MG63 (cell line): Measurements from ENCODE around the gene SLC9A1. TPM values are rescaled to one million over a fixed set of nuclear protein-coding genes. Genes with fewer than 3 reads are reported as not detected.

Source experiments
- DNase-seq: peaks from one replicate; pipeline ENCODE4 v3.0.0-alpha.2; 2020
- H3K27me3 ChIP-seq: fragments of 250-450 bp; sonication (Bioruptor Pico); 2 replicates; pipeline ENCODE4 v1.5.1; 2020; ENCODE audit warnings: mild to moderate bottlenecking, moderate library complexity
- H3K36me3 ChIP-seq: fragments of 250-450 bp; sonication (Bioruptor Pico); 2 replicates; pipeline ENCODE4 v1.5.1; 2020; ENCODE audit warnings: mild to moderate bottlenecking, moderate library complexity
- H3K4me3 ChIP-seq: fragments of 250-450 bp; sonication (Bioruptor Pico); 2 replicates; pipeline ENCODE4 v1.5.1; 2020; ENCODE audit warnings: mild to moderate bottlenecking, moderate library complexity
- H3K9me3 ChIP-seq: fragments of 250-450 bp; sonication (Bioruptor Pico); 2 replicates; pipeline ENCODE4 v1.5.1; 2020; ENCODE audit warnings: mild to moderate bottlenecking, moderate library complexity
- total RNA-seq: library from RNA; depleted of rRNA; stranded (reverse); fragments of >200 nt; shearing (Covaris generic); gene quantifications from 2 replicates; pipeline ENCODE4 v1.2.3, GENCODE V29; 2014; ENCODE audit warnings: low replicate concordance

The SLC9A1 gene
- total RNA-seq, 1 experiment from 2014 or later = 2.9 TPM

DNA sequence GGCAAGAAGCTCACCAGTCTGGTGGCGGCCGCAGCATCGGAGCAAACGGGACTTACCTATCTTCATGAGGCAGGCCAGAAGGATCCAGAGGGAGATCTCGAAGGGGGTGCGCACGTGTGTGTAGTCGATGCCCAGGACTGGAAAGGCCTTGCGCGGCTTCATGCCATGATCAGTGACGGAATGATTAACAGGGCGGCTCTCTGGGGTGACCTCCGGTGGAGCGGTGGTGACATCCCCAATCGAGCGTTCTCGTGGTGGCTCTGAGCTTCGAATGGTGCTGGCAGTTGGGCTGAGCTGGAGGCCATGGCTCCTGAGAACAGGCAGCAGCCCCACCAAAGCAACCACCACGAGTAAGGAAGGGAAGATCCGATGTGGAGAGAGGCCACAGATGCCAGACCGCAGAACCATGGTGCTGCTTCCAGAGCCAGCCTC lies 982 bp downstream of the SLC9A1 start:
- H3K9me3 ChIP-seq = no peaks in the 10 kb centered on the region
- peak overlapping the region; percentile 70 for H3K4me3 ChIP-seq
- H3K36me3 ChIP-seq = no peaks in the 10 kb centered on the region

DNA sequence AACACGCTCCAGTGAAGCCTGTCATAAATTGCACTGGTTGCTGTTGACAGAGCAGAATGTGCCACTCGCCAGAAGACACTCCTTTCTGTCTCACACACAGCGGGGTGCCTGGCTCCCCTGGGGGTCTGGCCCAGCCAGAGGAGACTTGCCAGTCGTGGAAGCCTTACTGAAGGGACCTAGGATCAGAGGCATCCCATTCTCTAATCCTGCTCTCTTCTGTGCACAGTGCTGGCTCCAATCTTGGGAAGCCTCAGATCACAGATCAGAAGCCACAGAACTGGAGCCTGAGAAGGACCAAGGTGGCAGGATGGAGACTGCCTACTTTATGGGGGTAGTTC lies 1.4 kb downstream of the SLC9A1 start:
- Histone ChIP-seq H3K27me3 (no peaks in the 10 kb centered on the region), H3K36me3 (no peaks in the 10 kb centered on the region), H3K9me3 (no peaks in the 10 kb centered on the region), H3K4me3 (peak overlapping the region; percentile 70)
- DNase-seq = peak; percentile 50

More for the DNA sequence above, 982 bp downstream of the SLC9A1 start:
- no peaks in the 10 kb centered on the region for H3K27me3 ChIP-seq
- DNase-seq = no peak

DNA sequence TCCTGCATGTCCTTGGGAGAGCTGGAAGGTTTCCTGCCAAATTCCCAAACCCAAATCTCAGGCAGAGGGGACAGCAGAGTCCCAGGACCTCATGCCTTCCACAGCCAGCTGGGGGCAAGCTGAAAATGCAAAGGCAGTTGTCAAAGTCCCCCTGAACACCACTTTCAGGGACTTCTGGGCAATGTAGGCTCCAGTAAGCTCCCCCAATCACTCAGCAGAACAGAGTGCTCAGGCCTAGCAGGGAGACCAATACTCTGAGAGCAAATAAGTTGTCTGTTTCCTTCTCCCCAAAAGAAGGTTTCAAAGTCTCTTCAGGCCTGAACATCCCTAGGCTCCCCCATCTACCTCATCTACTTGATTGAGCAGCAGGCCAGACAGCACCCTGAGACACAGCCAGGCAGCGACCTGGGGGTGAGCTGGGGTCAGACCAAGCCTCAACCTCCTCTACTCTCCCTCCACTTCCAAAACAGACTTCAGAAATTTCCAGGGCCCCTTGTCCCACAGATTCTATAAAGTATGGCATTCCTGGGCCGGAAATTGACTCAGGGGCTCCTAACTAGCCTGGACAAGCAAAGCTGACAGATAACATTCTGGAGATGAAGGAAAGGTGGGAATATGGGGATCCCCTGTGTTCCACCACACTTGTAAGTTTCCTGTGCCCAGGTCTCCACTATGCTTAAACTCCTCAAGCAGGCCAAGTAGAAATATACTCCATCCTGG lies 1.9 kb downstream of the SLC9A1 start:
- H3K4me3 ChIP-seq = peak overlapping the region; percentile 70
- no peaks in the 10 kb centered on the region for H3K9me3 ChIP-seq
- no peak for DNase-seq
- no peaks in the 10 kb centered on the region for H3K36me3 ChIP-seq
- H3K27me3 ChIP-seq = no peaks in the 10 kb centered on the region

DNA sequence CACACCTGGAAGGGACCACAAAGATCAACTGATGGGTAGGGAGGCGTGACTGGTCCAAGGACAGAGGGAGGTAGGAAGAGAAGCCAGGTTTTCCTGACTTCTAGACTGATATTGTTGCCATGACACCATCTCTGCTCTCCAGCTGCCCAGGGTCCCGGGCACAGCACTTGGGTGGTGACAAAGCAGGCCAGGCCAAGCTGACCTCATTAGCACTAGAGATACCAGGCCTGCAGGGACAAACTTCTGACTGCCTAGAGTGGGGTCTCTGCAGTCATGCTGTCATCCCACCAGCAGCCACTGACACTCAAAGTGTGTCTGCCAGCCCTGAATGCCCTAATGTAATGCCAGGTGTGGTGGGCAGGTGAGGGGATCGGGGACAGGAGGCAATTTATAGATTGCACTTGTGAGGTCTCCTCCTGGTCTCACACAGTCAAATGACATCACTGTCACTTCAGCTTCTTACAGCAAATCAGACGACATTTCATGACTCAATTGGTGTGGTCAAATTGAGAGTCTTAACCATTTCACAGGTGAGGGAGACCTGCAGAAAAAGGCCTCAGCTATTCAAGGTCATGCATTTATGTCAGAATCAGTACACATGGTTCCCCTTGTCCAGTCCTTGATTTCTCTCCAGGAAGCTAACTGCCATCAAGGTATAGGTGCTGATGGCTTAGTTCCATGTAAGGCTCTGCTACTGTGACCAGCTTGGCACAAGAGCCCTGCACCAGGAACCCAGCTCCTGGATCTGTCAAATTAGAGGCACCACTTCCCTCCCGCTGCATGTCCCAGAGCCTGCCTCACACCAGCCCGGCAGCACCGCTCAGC lies 2.7 kb downstream of the SLC9A1 start:
- DNase-seq = no peak
- Histone ChIP-seq H3K36me3 (no peaks in the 10 kb centered on the region), H3K4me3 (peak overlapping the region; percentile 70), H3K27me3 (no peaks in the 10 kb centered on the region), H3K9me3 (no peaks in the 10 kb centered on the region)

DNA sequence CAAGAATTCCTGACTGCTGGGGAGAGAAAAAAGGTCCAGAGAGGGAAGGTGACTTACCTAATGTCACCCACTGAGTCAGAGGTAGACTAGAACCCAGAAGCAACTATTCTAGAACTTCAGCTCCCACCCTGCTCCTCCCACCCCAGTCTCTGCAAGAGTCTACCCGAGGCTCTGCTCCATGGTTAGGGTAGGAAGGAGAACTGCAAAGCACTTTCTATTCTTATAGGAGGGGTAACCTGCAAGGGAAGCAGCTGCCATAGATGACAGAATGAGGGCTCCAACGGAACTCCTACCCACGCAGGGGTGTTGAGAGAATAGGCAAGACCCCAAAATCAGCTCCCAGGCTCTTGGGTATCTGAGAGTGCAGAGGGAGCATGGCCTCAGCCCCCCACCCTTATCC lies 4.3 kb downstream of the SLC9A1 start:
- no peaks in the 10 kb centered on the region for H3K36me3 ChIP-seq
- no peak for DNase-seq
- no peak overlapping the region for H3K4me3 ChIP-seq
- H3K9me3 ChIP-seq = no peaks in the 10 kb centered on the region
- H3K27me3 ChIP-seq = no peaks in the 10 kb centered on the region

DNA sequence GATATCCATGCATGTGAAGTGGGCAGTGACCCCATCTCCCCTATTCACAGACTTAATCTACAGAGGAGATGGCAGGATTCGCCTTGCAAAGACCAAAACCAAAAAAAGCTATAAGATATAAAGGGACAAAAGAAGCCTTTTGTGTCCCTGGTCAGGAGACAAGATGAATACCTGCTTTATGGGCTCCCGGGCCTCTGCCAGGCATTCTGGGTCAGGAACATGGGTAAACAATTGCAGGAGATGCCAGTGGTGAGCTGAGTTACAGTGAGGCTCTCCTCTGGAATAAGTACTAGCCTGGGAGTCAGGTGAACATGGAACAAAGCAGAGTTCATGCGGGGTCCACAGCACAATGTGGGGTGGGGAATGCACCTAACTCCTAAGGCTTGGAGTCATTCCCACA lies 4.7 kb downstream of the SLC9A1 start:
- no peaks in the 10 kb centered on the region for H3K9me3 ChIP-seq
- H3K27me3 ChIP-seq = no peaks in the 10 kb centered on the region
- H3K4me3 ChIP-seq = no peak overlapping the region
- H3K36me3 ChIP-seq = no peaks in the 10 kb centered on the region
- no peak for DNase-seq

DNA sequence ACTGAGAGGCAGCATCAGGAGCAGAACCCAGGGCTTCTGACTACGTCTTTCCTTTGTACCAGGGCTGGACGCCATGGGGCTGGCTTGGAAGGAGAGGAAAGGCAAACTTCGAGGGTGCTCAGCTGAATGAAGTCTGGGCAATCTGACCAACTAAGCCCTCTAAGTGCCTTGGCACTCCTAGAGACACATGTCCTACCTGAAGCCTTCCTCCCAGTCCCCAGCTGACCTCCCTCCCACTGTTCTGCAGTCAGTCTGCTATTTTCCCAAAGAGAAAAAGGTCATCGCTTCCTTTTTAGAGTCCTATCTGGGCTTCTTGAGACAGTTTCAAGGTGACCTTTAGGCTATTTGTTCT lies 5.2 kb downstream of the SLC9A1 start:
- Histone ChIP-seq H3K36me3 (no peaks in the 10 kb centered on the region), H3K27me3 (no peaks in the 10 kb centered on the region), H3K9me3 (no peaks in the 10 kb centered on the region), H3K4me3 (no peak overlapping the region)
- no peak for DNase-seq

DNA sequence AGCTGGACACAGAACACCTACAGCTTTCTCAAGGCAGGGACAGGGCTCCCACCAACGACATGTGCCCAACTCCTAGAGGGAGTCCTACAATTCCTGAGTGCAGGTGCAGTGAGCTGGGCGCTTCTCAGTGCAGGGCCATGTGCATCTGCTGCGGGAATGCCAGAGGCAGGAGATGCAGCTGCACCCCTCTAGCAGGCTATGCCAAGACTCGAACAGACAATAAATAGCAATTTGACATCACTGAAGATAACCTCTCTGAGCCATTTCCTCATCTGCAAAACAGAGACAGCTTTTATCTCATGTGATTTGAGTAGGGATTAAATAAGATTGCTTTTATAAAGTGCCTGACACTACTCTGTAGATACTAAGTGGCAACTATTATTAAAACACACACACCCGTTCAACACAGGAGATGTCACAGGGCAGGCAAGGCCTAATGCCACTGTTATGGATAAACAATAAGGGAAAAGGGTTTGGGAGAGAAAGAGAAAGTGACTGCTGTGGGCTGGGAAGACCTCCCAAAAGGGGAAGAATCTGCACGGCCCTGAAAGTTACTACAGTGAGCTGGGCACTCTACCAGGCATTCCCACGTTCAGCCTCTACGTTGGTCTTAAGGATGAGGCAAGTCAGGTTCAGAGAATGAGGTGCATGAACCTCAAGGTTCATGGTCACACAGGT lies 5.7 kb downstream of the SLC9A1 start:
- Histone ChIP-seq H3K9me3 (no peaks in the 10 kb centered on the region), H3K36me3 (no peaks in the 10 kb centered on the region), H3K4me3 (no peak overlapping the region), H3K27me3 (no peaks in the 10 kb centered on the region)
- DNase-seq = no peak

DNA sequence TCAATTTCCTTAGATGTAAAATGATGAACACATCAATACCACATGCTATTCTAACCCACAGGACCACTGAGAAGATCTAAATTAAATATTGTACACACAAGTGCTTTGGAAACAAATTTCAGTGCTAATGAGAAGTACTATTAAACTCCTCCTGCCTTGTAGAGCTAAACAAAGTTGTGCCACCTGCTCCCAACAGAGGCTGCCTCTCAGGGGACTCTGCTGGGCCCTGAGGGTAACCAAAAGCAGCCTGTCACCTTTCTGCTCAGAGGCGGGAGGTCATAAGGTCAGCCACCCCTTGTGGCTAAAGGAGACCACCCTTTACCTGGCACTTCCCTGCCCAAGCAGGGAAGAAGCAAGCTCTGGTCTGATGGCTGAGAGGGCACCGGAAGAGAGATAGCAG lies 6.3 kb downstream of the SLC9A1 start:
- H3K36me3 ChIP-seq = no peaks in the 10 kb centered on the region

DNA sequence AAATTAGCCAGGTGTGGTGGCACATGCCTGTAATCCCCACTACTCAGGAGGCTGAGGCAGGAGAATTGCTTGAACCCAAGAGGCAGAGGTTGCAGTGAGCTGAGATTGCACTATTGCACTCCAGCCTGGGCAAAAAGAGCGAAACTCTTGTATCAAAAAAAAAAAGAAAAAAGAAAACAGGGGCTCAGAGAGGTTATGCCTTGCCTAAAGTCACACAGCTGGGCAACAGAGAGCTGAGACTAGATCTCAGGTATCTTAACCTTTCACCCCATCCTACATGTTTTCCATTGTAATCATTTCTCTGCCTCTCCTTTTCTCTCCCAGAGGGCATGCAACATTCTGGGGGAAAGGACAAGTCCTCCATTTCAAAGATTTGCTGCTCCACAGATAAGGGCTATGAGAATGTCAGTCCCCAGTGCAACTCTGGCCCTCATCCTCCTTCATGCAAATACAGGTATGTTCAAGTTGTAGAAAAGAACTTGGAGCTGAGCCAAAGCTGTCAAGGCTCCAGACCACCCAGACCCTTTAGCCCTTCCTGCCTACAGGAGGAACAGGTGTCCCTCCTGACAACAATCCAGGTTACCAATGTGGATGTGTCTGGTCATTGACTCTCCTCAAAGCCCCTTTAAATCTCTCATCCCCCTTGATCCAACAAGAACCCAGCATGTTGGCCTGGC lies 6.9 kb downstream of the SLC9A1 start:
- H3K36me3 ChIP-seq = no peaks in the 10 kb centered on the region
- no peak overlapping the region for H3K4me3 ChIP-seq
- no peaks in the 10 kb centered on the region for H3K9me3 ChIP-seq
- DNase-seq = no peak
- H3K27me3 ChIP-seq = no peaks in the 10 kb centered on the region

More for the DNA sequence above, 6.3 kb downstream of the SLC9A1 start:
- no peak overlapping the region for H3K4me3 ChIP-seq
- no peak for DNase-seq
- H3K27me3 ChIP-seq = no peaks in the 10 kb centered on the region
- H3K9me3 ChIP-seq = no peaks in the 10 kb centered on the region

DNA sequence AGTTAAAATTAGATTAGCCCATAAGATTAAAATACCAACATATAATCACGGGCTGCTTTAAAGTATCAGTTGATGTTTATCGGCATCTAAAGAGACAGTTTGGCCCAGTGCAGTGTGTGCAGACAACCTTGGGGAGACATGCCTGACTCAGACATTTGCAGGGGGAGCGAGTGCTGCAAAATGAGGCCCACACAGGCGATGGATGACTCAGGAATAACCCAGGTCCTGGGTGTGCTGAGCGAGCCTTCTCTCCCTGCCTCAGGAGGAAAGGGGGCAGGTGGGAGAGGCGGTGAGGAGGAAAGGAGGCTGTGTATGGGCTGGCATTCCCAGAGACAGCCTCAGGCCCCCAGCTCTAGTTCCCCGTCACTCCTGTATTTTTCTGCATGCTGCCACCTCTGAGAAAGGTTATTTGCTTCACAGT lies 9.0 kb downstream of the SLC9A1 start:
- H3K27me3 ChIP-seq = no peaks in the 10 kb centered on the region
- H3K36me3 ChIP-seq = no peaks in the 10 kb centered on the region
- H3K9me3 ChIP-seq = no peaks in the 10 kb centered on the region
- H3K4me3 ChIP-seq = no peak overlapping the region
- peak; percentile 67 for DNase-seq

DNA sequence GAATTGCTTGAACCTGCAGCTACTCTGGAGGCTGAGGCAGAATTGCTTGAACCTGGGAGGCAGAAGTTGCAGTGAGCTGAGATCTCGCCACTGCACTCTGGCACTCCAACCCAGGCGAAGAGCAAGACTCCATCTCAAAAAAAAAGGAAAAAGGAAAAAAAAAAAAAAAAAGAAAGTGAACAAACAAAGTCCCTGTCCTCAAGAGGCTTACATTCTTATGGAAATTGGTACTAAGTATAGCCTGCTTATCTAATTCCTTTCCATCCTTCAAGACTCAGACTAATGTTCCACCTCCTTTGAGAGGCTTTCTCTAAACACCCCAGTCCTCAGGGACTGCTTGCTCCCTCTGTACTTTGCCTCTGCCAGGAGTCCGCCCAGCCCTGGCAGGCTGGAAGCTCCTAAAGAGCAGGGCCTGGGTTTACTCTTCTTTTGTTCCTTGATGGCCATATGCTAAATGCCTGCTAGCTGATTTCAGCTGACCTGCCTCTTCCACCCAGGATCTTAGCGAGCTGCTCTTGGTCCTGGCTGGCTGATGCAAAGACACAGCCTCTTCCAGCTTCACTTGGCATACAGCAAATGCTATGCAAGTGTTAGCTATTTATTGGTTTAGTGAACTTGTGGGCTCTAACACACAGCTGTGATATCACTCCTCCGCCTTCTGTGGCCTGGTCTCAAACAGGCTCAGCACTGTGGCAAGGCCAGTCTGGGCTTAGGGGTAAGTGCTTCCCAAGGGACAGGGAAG lies 9.8 kb downstream of the SLC9A1 start:
- no peaks in the 10 kb centered on the region; the same call in 1 of the 2 replicates for H3K36me3 ChIP-seq
- peak; percentile 43 for DNase-seq
- no peaks in the 10 kb centered on the region for H3K27me3 ChIP-seq
- no peaks in the 10 kb centered on the region for H3K9me3 ChIP-seq
- H3K4me3 ChIP-seq = no peak overlapping the region

DNA sequence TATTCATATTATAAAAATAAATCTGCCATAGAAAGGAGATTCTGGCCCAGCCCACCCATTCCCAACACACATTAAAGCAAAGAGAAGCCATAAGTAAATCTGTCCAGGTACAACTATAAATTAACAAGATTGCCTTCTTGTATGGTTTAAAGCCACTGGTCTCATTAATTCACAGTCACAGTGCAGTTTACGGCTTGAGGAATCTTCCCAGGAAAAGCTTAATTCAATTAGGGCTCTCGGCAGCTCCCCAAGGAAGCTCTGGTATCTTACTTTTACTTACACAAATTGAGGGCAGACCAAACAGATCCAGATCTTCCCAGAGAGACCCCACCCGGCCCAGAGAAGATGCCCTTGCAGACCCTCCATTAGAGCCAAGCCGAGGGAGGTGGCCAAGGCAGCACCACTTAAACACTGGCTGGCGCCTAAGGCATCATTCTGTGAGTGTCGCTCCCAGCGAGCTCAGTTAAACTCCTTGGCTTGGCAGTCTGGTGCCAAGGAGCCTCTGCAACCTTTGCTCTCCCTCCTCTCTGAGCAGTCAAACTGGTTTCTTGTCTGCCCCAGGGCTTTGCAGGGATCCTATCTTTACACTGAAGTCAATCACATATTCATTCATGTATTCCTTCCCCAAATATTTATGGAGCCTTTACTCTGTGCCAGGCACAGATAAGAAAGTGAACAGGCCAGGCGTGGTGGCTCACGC lies 10.7 kb downstream of the SLC9A1 start:
- no peaks in the 10 kb centered on the region; the same call in 1 of the 2 replicates for H3K36me3 ChIP-seq
- no peaks in the 10 kb centered on the region for H3K27me3 ChIP-seq
- H3K9me3 ChIP-seq = no peaks in the 10 kb centered on the region
- H3K4me3 ChIP-seq = no peak overlapping the region
- DNase-seq = no peak

DNA sequence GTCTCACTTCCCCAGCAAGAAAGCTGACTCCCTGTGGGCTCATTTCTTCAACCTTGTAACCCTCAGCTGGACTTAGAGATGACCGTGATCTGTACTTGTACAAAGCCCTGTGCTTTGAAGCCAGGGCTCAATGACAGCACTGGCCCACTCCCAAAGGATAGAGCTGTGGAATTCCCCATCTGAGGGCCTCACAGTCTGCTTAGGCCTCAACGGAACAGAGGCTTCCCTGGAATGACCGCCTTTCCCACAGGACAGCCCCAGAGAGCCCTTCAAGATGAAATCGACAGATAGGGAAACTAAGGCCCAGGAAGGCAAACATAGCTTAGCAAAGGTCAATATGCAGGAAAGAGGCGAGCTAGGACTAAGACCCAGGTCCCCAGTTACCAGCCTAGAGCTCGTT lies 11.5 kb downstream of the SLC9A1 start:
- Histone ChIP-seq H3K9me3 (no peaks in the 10 kb centered on the region), H3K27me3 (no peaks in the 10 kb centered on the region), H3K36me3 (no peaks in the 10 kb centered on the region; the same call in 1 of the 2 replicates), H3K4me3 (no peak overlapping the region)
- DNase-seq = no peak

DNA sequence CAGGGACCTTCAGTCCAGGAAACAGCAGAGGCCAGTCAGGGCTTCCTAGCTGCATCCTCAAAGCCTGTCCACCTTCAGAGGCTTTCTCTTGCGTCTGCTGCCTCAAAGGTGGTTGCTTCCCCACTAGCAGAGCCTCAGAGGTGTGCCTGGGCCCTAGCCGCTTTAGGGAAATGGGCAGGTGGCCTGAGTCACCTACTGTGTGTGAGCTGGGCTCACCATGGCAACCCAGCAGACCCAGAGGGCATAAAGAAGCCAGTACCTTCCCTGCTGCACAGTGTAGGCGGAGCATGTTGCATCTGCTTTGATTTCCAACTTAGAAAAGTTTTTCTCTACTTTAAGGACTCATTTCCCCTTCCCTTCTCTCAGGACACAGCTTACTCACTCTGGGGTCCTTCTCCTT lies 12.5 kb downstream of the SLC9A1 start:
- H3K36me3 ChIP-seq = no peaks in the 10 kb centered on the region; the same call in 1 of the 2 replicates
- no peak for DNase-seq
- H3K4me3 ChIP-seq = no peak overlapping the region

More for the DNA sequence above, 12.5 kb downstream of the SLC9A1 start:
- Histone ChIP-seq H3K27me3 (no peaks in the 10 kb centered on the region), H3K9me3 (no peaks in the 10 kb centered on the region)
